MG63 (cell line): ENCODE results near the gene PRICKLE3. TPM values are rescaled to one million over a fixed set of nuclear protein-coding genes. Genes with fewer than 3 reads are reported as not detected.
"Not testable (repeated sequence)": the region's sequence is repeated elsewhere in the genome, so short reads cannot be mapped to it uniquely, and the experiment has no call there.

Experiments used
- DNase-seq: peaks from one replicate; pipeline ENCODE4 v3.0.0-alpha.2; 2020
- H3K27me3 ChIP-seq: fragments of 250-450 bp; sonication (Bioruptor Pico); 2 replicates; pipeline ENCODE4 v1.5.1; 2020; ENCODE audit warnings: mild to moderate bottlenecking, moderate library complexity
- H3K36me3 ChIP-seq: fragments of 250-450 bp; sonication (Bioruptor Pico); 2 replicates; pipeline ENCODE4 v1.5.1; 2020; ENCODE audit warnings: mild to moderate bottlenecking, moderate library complexity
- H3K4me3 ChIP-seq: fragments of 250-450 bp; sonication (Bioruptor Pico); 2 replicates; pipeline ENCODE4 v1.5.1; 2020; ENCODE audit warnings: mild to moderate bottlenecking, moderate library complexity
- H3K9me3 ChIP-seq: fragments of 250-450 bp; sonication (Bioruptor Pico); 2 replicates; pipeline ENCODE4 v1.5.1; 2020; ENCODE audit warnings: mild to moderate bottlenecking, moderate library complexity
- total RNA-seq: library from RNA; depleted of rRNA; stranded (reverse); fragments of >200 nt; shearing (Covaris generic); gene quantifications from 2 replicates; pipeline ENCODE4 v1.2.3, GENCODE V29; 2014; ENCODE audit warnings: low replicate concordance

The PRICKLE3 gene
- total RNA-seq, 1 experiment from 2014 or later = 8.3 TPM

DNA sequence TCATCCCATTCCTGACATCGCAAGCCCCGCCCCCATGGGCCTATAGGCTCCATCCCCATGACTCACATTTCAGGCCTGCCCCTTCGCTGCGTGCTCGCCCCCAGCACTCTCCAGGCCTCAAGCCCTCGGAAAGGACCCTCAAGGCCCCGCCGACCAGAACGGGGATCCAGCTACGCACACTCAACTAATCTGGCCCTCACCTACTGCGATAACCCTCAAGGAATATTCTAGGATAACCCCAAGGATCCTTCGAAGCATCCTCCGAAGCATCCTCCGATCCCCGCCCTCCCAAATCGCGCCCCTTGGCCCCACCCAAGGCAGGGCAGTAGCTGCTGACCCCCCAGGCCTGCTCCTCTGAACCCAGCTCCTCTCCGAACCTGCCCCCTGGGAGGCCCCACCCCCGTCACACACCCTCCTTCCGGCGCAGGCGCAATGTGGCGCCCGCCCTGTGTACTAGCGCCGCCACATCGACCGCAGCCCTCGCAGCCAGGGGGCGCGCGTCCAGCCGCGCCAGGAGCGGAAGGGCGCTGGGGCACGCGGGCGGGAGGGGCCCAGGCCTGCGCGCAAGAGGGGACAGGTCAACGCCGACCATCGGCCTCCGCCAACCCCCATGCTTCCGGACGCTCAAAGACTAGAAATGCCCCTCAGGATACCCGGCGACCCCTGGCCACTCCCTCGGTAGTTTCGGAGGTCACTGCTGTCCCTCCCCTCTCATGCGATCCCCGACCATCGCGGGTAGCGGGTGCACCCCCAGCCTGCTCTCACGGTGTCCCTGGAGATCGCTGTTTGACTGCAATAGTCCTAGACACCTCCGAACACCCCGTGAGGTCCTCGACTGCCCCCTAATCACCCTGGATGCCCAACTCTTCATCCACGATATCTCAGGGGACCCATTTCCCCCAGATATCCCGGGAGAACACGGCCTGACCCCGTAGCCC lies 30.0 kb downstream of the PRICKLE3 start:
- Histone ChIP-seq H3K36me3 (no peaks in the 10 kb centered on the region), H3K4me3 (peak overlapping the region; percentile 50), H3K9me3 (no peaks in the 10 kb centered on the region), H3K27me3 (no peaks in the 10 kb centered on the region)
- peak; percentile 90 for DNase-seq

DNA sequence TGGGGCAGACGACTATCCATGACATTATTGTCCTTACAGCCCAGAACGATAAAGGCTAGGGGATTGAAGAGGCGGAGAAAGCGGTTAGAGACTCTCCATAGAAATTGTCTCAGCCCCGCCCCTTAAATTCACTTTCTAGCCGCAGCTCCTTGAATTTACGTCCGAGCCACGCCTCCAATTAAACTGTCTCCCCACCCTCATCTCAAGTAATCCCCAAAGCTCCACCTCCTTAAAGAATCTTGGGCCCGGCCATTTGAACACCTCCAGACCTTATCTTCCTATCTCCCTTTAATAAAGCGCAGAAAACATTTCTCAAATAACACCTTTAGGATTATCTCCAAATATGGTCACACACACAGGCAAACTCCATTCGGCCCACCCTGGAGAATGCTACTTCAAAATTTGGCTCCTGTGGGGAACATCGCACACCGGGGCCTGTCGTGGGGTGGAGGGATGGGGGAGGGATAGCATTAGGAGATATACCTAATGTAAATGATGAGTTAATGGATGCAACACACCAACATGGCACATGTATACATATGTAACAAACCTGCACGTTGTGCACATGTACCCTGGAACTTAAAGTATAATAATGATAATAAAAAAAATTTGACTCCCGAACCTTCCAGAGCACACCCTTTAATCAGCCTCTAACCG lies 30.8 kb downstream of the PRICKLE3 start:
- H3K27me3 ChIP-seq = no peaks in the 10 kb centered on the region
- DNase-seq = peak; percentile 55
- peak overlapping the region; percentile 50 for H3K4me3 ChIP-seq
- H3K9me3 ChIP-seq = no peaks in the 10 kb centered on the region
- H3K36me3 ChIP-seq = no peaks in the 10 kb centered on the region

GRCh38 chrX:49153467-49153866 lies 32.7 kb downstream of the PRICKLE3 start:
- H3K36me3 ChIP-seq = no peaks in the 10 kb centered on the region
- no peak for DNase-seq

GRCh38 chrX:49149291-49149690 lies 36.9 kb downstream of the PRICKLE3 start:
- not testable (repeated sequence) for DNase-seq, H3K27me3 ChIP-seq, H3K4me3 ChIP-seq, H3K36me3 ChIP-seq, H3K9me3 ChIP-seq

More at GRCh38 chrX:49153467-49153866, 32.7 kb downstream of the PRICKLE3 start:
- no peaks in the 10 kb centered on the region for H3K27me3 ChIP-seq
- H3K9me3 ChIP-seq = no peaks in the 10 kb centered on the region
- H3K4me3 ChIP-seq = no peak overlapping the region

GRCh38 chrX:49148390-49149100 lies 37.6 kb downstream of the PRICKLE3 start:
- not testable (repeated sequence) for H3K9me3 ChIP-seq, DNase-seq, H3K4me3 ChIP-seq, H3K27me3 ChIP-seq, H3K36me3 ChIP-seq

GRCh38 chrX:49147936-49148335 lies 38.2 kb downstream of the PRICKLE3 start:
- Histone ChIP-seq H3K27me3 (no peaks in the 10 kb centered on the region), H3K9me3 (no peaks in the 10 kb centered on the region), H3K4me3 (no peak overlapping the region), H3K36me3 (no peaks in the 10 kb centered on the region)
- no peak for DNase-seq

DNA sequence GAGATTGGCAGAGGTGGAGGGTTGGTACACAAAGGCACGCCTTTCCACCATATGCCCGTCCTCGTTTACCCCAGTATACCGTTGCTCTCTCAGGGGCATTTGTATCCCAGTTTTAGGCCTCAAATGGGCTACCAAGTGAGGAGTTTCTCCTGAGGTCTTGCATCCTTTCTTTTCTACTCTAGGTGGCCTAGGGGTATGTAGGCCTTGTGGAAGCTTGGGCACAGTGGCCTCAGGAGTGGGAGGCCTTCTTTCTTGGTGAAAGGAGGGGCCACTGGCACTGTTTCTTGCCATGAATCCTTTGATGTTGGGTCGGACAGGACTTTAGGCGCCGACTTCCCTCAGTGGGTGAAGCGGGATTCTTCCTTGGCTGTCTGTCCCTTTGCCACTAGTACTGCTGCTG lies 38.9 kb downstream of the PRICKLE3 start:
- Histone ChIP-seq H3K27me3 (no peaks in the 10 kb centered on the region), H3K9me3 (no peaks in the 10 kb centered on the region), H3K36me3 (no peaks in the 10 kb centered on the region), H3K4me3 (no peak overlapping the region)
- DNase-seq = no peak

- not testable (repeated sequence) for H3K9me3 ChIP-seq, DNase-seq
Observed at GRCh38 chrX:49143154-49143553, 43.0 kb downstream of the PRICKLE3 start.

DNA sequence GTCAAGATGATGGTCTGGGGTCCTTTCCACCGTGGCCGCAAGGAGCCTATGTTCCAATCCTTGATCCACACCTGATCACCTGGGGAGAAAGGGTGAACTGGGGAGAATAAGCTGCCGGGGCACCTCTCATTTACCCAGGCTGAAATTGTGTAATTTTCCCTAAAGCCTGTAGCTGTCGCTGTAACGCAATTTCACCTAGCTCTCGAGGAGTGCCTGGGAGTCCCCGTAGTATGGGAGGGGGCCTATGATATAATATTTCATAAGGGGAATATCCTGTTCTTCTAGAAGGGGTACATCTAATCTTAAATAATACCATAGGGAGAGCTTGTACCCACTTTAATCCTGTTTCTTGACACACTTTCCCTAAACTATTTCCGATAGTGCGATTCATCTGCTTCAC lies 43.9 kb downstream of the PRICKLE3 start:
- H3K36me3 ChIP-seq, DNase-seq, H3K27me3 ChIP-seq, H3K4me3 ChIP-seq, H3K9me3 ChIP-seq: not testable (repeated sequence)

More at GRCh38 chrX:49143154-49143553, 43.0 kb downstream of the PRICKLE3 start:
- H3K36me3 ChIP-seq, H3K4me3 ChIP-seq, H3K27me3 ChIP-seq: not testable (repeated sequence)

DNA sequence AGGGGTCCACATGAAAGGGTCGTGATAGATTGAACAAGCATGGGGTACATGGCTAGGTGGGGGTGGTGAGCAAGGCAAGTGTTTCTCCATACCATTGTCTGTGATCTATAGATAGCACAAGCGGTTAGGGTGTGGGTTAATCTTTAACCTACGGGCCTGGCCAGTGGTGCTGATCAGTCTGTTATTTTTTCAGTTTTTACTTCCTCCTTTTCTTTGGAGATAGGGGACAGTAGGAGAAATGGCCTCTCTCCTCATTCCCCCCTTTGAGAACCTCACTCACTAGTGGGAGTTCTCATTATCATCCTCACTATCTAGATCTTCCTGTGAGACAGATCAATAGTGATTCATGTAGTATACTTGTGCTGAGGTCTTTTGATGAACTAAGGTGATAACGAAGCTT lies 46.5 kb downstream of the PRICKLE3 start:
- Histone ChIP-seq H3K9me3 (no peaks in the 10 kb centered on the region), H3K4me3 (no peak overlapping the region), H3K27me3 (no peaks in the 10 kb centered on the region), H3K36me3 (no peaks in the 10 kb centered on the region)
- DNase-seq = no peak

GRCh38 chrX:49137492-49137891 lies 48.7 kb downstream of the PRICKLE3 start:
- Histone ChIP-seq H3K27me3 (no peaks in the 10 kb centered on the region), H3K4me3 (no peak overlapping the region), H3K36me3 (no peaks in the 10 kb centered on the region), H3K9me3 (no peaks in the 10 kb centered on the region)
- no peak for DNase-seq

DNA sequence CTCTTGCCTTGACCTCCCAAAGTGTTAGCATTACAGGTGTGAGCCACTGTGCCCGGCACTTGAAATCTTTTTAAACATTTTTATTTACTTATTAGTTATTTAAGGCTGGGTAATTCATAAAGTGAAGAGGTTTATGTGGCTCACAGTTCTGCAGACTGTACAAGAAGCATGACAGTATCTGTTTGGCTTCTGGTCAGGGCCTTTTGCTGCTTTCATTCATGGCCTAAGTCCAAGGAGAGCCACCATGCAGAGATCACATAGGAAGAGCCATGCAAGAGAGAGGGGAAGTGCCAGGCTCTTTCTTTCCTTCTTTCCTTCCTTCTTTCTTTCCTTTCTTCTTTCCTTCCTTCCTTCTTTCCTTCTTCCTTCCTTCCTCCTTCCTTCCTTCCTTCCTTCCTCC lies 52.4 kb downstream of the PRICKLE3 start:
- no peaks in the 10 kb centered on the region for H3K27me3 ChIP-seq
- no peak overlapping the region for H3K4me3 ChIP-seq
- no peaks in the 10 kb centered on the region for H3K9me3 ChIP-seq
- no peak for DNase-seq
- H3K36me3 ChIP-seq = no peaks in the 10 kb centered on the region

DNA sequence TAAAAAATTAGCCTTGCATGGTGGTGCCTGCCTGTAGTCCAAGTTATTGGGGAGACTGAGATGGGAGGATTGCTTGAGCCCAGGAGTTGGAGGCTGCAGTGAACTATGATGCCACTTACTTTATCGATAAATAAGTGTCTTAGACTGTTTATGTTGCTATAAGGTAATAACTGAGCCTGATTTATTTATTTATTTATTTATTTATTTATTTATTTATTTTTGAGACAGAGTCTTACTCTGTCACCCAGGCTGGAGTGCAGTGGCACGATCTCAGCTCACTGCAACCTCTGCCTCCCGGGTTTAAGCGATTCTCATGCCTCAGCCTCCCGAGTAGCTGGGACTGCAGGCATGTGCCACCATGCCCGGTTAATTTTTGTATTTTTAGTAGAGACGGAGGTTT lies 53.9 kb downstream of the PRICKLE3 start:
- not testable (repeated sequence) for H3K36me3 ChIP-seq, H3K9me3 ChIP-seq, DNase-seq, H3K4me3 ChIP-seq, H3K27me3 ChIP-seq

DNA sequence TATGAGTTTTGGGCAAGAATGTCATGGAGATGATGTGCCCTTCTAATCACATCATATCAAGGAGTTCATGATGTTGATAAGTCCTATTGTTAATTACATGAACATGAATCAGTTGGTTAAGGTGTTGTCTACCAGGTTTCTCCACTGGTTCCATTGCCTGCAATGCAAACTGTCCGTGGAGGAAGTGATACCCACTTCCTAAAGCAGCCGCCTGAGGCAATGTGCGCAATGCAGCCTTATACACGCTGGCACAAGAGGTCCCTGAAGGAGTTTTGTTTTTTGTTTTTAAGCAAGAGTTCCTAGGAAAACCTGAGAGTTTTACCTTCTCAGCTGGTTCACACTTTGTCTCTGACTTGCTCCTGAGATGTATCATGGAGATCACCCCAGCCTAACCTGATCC lies 56.7 kb downstream of the PRICKLE3 start:
- no peak for DNase-seq
- Histone ChIP-seq H3K27me3 (no peaks in the 10 kb centered on the region), H3K9me3 (no peaks in the 10 kb centered on the region), H3K4me3 (no peak overlapping the region), H3K36me3 (no peaks in the 10 kb centered on the region)

DNA sequence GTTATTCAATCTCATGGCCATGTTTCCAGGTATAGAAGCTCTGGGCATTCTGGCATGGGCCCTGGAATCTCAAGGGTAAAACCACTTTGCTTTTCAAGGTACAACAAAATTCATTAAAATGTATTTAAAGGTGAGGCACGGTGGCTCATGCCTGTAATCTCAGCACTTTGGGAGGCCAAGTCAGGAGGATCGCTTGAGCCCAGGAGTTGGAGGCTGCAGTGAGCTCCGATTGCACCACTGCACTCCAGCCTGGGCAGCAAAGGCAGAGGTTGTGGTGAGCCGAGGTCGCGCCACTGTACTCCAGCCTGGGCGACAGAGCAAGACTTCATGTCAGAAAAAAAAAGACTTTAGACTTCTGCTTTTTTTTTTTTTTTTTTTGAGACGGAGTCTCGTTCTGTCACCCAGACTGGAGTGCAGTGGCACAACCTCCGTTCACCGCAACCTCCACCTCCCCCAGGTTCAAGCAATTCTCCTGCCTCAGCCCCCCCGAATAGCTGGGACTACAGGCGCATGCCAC lies 58.4 kb downstream of the PRICKLE3 start:
- not testable (repeated sequence) for H3K9me3 ChIP-seq, H3K27me3 ChIP-seq, H3K36me3 ChIP-seq, DNase-seq, H3K4me3 ChIP-seq
